K562 (cell line): ENCODE data around the gene RAB25. TPM values are rescaled to one million over a fixed set of nuclear protein-coding genes. Genes with fewer than 3 reads are reported as not detected.
A peak's percentile ranks its signal among the peaks of the same experiment; 100 is the strongest.

ENCODE experiments used
- MTF1 ChIP-seq: fragments of 250-450 bp; sonication (Bioruptor Pico); IDR thresholded peaks from 2 replicates; pipeline ENCODE4 v1.9.0; 2021; ENCODE audit warnings: moderate library complexity, mild to moderate bottlenecking, inconsistent platforms, borderline replicate concordance
- NUFIP1 ChIP-seq: fragments of 450-650 bp; IDR thresholded peaks from 2 replicates; pipeline ENCODE4 v1.6.1; 2018; ENCODE audit not compliant: partially characterized antibody
- RHOXF2B ChIP-seq: fragments of 250-450 bp; sonication (Bioruptor Pico); conservative IDR thresholded peaks from 2 replicates; pipeline ENCODE4 v1.5.1; 2021
- ZNF668 ChIP-seq: fragments of 250-450 bp; sonication (Bioruptor Pico); IDR thresholded peaks from 2 replicates; pipeline ENCODE4 v1.8.0; 2022; ENCODE audit warnings: mild to moderate bottlenecking, inconsistent platforms
- ZNF76 ChIP-seq: fragments of 250-450 bp; sonication (Bioruptor Pico); IDR thresholded peaks from 2 replicates; pipeline ENCODE4 v1.4.0; 2020; ENCODE audit warnings: mild to moderate bottlenecking, moderate library complexity, borderline replicate concordance
- polyA plus RNA-seq, 8 experiments: library from polyadenylated mRNA; depleted of rRNA in 4 of 8; stranded (reverse) in 5 of 8; unstranded in 3 of 8; fragments of >200 nt; fragmentation: Nextera tagmentation in 2 of 8; fragmentation: Illumina TruSeq in 1 of 8; extraction: Ambion mirVana in 2 of 8; extraction: Trizol in 1 of 8; gene quantifications; 2 replicates each; pipeline versions ENCODE4 v1.2.1 to v1.2.3, GENCODE V29; 2011 to 2014; ENCODE audit warnings: inconsistent platforms in 1 of 8, missing spikeins in 1 of 8
- total RNA-seq, 7 experiments: library from RNA; depleted of rRNA in 6 of 7; stranded (reverse); fragments of >200 nt in 6 of 7; fragmentation: Illumina TruSeq in 2 of 7; extraction: Trizol in 2 of 7; gene quantifications; 2 replicates each; pipeline versions ENCODE4 v1.2.1 to v1.2.3, GENCODE V29; 2011 to 2021; ENCODE audit warnings: low replicate concordance in 1 of 7
- TF ChIP-seq, protein P1 (sequence below): fragments of 450-650 bp; IDR thresholded peaks from 2 replicates; pipeline ENCODE4 v1.6.1; 2016; ENCODE audit warnings: mild to moderate bottlenecking, moderate library complexity
- TF ChIP-seq, protein P2 (sequence below), 3 experiments: fragments of 200-800 bp in 1 of 3; fragments of 250-450 bp in 1 of 3; fragments of 450-650 bp in 1 of 3; sonication (Bioruptor Pico) in 1 of 3; sonication (Bioruptor generic) in 1 of 3; formaldehyde crosslinking in 1 of 3; IDR thresholded peaks; 2 replicates each; pipeline versions ENCODE4 v1.6.1 to v1.8.0; 2016 to 2022; ENCODE audit warnings: mild to moderate bottlenecking in 2 of 3, missing genetic modification characterization in 2 of 3, missing compliant biosample characterization in 1 of 3, moderate library complexity in 1 of 3
- TF ChIP-seq, protein P3 (sequence below): sonication (generic); formaldehyde crosslinking; IDR thresholded peaks from 2 replicates; pipeline ENCODE4 v1.8.0; 2022; ENCODE audit warnings: missing genetic modification reagents, mild to moderate bottlenecking, borderline replicate concordance

Gene RAB25
- total and polyA plus RNA-seq, 9 of the 15 experiments (the other 6 are each of a cell fraction or from before 2014, with no cell fraction given): 0.10 to 0.27 (median 0.13) TPM; not detected in 6

DNA sequence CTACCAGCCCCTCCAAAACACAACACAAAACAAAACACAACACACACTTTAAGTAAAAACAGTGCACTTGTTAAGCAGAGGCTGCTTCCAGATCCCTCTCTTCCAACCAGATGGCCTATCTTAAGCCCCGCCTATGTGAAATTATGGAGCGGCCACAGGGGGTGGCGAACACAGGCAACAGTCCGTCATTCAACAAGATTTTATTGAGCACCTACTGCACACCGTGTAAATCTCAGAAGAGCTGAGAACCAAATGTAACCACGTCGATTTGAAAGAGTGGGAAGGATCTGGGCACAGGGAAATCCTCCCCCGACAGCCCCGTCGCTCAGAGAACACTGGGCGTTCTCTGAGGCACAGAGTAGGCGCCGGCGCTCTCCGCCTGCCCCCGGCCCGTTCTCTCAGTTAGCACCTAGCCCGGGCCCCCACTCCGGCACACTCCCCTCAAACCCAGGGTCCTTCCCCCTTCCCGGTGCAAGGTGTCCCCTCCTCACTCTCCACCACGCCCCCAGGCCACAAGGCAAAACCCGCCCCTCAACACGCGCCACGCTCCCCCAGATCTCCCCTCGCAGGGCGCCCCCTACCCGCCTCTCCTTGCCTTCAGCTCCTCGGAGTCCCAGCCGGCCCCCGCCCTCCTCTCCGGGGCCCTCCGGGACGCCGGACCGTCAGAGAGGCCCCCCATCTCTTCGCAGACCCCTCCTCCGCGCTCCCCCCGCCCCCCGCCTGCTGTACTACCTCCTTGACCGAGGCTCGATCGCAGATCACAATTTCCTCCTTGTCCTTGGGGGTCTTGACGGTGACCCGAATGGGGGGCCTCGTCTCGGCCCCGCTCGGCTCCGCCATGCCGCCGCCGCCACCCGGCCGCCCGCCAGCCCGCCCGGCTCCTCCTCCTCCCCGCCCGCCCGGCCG is 7.8 kb upstream of the RAB25 start (continued):
- TF ChIP-seq, protein P1, sequence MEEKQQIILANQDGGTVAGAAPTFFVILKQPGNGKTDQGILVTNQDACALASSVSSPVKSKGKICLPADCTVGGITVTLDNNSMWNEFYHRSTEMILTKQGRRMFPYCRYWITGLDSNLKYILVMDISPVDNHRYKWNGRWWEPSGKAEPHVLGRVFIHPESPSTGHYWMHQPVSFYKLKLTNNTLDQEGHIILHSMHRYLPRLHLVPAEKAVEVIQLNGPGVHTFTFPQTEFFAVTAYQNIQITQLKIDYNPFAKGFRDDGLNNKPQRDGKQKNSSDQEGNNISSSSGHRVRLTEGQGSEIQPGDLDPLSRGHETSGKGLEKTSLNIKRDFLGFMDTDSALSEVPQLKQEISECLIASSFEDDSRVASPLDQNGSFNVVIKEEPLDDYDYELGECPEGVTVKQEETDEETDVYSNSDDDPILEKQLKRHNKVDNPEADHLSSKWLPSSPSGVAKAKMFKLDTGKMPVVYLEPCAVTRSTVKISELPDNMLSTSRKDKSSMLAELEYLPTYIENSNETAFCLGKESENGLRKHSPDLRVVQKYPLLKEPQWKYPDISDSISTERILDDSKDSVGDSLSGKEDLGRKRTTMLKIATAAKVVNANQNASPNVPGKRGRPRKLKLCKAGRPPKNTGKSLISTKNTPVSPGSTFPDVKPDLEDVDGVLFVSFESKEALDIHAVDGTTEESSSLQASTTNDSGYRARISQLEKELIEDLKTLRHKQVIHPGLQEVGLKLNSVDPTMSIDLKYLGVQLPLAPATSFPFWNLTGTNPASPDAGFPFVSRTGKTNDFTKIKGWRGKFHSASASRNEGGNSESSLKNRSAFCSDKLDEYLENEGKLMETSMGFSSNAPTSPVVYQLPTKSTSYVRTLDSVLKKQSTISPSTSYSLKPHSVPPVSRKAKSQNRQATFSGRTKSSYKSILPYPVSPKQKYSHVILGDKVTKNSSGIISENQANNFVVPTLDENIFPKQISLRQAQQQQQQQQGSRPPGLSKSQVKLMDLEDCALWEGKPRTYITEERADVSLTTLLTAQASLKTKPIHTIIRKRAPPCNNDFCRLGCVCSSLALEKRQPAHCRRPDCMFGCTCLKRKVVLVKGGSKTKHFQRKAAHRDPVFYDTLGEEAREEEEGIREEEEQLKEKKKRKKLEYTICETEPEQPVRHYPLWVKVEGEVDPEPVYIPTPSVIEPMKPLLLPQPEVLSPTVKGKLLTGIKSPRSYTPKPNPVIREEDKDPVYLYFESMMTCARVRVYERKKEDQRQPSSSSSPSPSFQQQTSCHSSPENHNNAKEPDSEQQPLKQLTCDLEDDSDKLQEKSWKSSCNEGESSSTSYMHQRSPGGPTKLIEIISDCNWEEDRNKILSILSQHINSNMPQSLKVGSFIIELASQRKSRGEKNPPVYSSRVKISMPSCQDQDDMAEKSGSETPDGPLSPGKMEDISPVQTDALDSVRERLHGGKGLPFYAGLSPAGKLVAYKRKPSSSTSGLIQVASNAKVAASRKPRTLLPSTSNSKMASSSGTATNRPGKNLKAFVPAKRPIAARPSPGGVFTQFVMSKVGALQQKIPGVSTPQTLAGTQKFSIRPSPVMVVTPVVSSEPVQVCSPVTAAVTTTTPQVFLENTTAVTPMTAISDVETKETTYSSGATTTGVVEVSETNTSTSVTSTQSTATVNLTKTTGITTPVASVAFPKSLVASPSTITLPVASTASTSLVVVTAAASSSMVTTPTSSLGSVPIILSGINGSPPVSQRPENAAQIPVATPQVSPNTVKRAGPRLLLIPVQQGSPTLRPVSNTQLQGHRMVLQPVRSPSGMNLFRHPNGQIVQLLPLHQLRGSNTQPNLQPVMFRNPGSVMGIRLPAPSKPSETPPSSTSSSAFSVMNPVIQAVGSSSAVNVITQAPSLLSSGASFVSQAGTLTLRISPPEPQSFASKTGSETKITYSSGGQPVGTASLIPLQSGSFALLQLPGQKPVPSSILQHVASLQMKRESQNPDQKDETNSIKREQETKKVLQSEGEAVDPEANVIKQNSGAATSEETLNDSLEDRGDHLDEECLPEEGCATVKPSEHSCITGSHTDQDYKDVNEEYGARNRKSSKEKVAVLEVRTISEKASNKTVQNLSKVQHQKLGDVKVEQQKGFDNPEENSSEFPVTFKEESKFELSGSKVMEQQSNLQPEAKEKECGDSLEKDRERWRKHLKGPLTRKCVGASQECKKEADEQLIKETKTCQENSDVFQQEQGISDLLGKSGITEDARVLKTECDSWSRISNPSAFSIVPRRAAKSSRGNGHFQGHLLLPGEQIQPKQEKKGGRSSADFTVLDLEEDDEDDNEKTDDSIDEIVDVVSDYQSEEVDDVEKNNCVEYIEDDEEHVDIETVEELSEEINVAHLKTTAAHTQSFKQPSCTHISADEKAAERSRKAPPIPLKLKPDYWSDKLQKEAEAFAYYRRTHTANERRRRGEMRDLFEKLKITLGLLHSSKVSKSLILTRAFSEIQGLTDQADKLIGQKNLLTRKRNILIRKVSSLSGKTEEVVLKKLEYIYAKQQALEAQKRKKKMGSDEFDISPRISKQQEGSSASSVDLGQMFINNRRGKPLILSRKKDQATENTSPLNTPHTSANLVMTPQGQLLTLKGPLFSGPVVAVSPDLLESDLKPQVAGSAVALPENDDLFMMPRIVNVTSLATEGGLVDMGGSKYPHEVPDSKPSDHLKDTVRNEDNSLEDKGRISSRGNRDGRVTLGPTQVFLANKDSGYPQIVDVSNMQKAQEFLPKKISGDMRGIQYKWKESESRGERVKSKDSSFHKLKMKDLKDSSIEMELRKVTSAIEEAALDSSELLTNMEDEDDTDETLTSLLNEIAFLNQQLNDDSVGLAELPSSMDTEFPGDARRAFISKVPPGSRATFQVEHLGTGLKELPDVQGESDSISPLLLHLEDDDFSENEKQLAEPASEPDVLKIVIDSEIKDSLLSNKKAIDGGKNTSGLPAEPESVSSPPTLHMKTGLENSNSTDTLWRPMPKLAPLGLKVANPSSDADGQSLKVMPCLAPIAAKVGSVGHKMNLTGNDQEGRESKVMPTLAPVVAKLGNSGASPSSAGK: peak; percentile 55
- no peak for TF ChIP-seq RHOXF2B (CRISPR knock-in tag)
- no peak for TF ChIP-seq ZNF668 (CRISPR knock-in tag)
- TF ChIP-seq MTF1: no peak
- TF ChIP-seq, protein P2, sequence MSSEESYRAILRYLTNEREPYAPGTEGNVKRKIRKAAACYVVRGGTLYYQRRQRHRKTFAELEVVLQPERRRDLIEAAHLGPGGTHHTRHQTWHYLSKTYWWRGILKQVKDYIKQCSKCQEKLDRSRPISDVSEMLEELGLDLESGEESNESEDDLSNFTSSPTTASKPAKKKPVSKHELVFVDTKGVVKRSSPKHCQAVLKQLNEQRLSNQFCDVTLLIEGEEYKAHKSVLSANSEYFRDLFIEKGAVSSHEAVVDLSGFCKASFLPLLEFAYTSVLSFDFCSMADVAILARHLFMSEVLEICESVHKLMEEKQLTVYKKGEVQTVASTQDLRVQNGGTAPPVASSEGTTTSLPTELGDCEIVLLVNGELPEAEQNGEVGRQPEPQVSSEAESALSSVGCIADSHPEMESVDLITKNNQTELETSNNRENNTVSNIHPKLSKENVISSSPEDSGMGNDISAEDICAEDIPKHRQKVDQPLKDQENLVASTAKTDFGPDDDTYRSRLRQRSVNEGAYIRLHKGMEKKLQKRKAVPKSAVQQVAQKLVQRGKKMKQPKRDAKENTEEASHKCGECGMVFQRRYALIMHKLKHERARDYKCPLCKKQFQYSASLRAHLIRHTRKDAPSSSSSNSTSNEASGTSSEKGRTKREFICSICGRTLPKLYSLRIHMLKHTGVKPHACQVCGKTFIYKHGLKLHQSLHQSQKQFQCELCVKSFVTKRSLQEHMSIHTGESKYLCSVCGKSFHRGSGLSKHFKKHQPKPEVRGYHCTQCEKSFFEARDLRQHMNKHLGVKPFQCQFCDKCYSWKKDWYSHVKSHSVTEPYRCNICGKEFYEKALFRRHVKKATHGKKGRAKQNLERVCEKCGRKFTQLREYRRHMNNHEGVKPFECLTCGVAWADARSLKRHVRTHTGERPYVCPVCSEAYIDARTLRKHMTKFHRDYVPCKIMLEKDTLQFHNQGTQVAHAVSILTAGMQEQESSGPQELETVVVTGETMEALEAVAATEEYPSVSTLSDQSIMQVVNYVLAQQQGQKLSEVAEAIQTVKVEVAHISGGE (CRISPR knock-in tag; IDR thresholded peaks at IDR 0.05): no peak
- TF ChIP-seq NUFIP1: no peak
- TF ChIP-seq, protein P3, sequence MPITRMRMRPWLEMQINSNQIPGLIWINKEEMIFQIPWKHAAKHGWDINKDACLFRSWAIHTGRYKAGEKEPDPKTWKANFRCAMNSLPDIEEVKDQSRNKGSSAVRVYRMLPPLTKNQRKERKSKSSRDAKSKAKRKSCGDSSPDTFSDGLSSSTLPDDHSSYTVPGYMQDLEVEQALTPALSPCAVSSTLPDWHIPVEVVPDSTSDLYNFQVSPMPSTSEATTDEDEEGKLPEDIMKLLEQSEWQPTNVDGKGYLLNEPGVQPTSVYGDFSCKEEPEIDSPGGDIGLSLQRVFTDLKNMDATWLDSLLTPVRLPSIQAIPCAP: no peak
- no peak for TF ChIP-seq ZNF76 (CRISPR knock-in tag)
